Dermis microvascular lymphatic vessel endothelial cell (primary cell): ENCODE data around the gene GSE1. TPM values are rescaled to one million over a fixed set of nuclear protein-coding genes. Genes with fewer than 3 reads are reported as not detected.
A peak's percentile ranks its signal among the peaks of the same experiment; 100 is the strongest.

ENCODE experiments used
- DNase-seq, 2 donors: peaks; one replicate each; pipeline versions ENCODE4 v3.0.0 to v3.0.0-alpha.2; 2010; ENCODE audit warnings: low read depth in 2 of 2
- total RNA-seq: library from RNA; depleted of rRNA; stranded (reverse); fragments of >200 nt; gene quantifications from 2 replicates; pipeline ENCODE4 v1.2.1, GENCODE V29; 2014

Gene GSE1
- total RNA-seq, 1 donor from 2014 or later = 9.0 TPM

- no peak for DNase-seq
These were observed 18.8 kb downstream of the GSE1 start for GRCh38 chr16:85631802-85632393.

- DNase-seq = no peak
These were observed 19.8 kb downstream of the GSE1 start for GRCh38 chr16:85632709-85633437.

GRCh38 chr16:85633438-85633743, 20.3 kb downstream of the GSE1 start:
- no peak for DNase-seq

GRCh38 chr16:85633888-85634287, 20.8 kb downstream of the GSE1 start:
- no peak for DNase-seq

GRCh38 chr16:85634747-85635544, 21.8 kb downstream of the GSE1 start:
- no peak for DNase-seq

- DNase-seq = no peak
These were observed 22.5 kb downstream of the GSE1 start for GRCh38 chr16:85635545-85636140.

GRCh38 chr16:85636234-85636812, 23.2 kb downstream of the GSE1 start:
- no peak for DNase-seq

- DNase-seq = no peak
These were observed 24.1 kb downstream of the GSE1 start for GRCh38 chr16:85637061-85637807.

- DNase-seq = no peak
These were observed 24.9 kb downstream of the GSE1 start for GRCh38 chr16:85637808-85638647.

GRCh38 chr16:85638695-85639409, 25.7 kb downstream of the GSE1 start:
- no peak for DNase-seq

- DNase-seq = no peak
These were observed 26.6 kb downstream of the GSE1 start for GRCh38 chr16:85639529-85640253.

- DNase-seq = no peak
These were observed 27.1 kb downstream of the GSE1 start for GRCh38 chr16:85640254-85640558.

GRCh38 chr16:85640585-85640984, 27.5 kb downstream of the GSE1 start:
- no peak for DNase-seq

GRCh38 chr16:85641305-85641704, 28.2 kb downstream of the GSE1 start:
- no peak for DNase-seq

- DNase-seq = peak in 1 of 2 donors; percentile 15
These were observed 28.7 kb downstream of the GSE1 start for GRCh38 chr16:85641776-85642176.

GRCh38 chr16:85642762-85643358, 29.7 kb downstream of the GSE1 start:
- no peak for DNase-seq

- DNase-seq = no peak
These were observed 30.5 kb downstream of the GSE1 start for GRCh38 chr16:85643631-85644030.

- no peak for DNase-seq
These were observed 31.1 kb downstream of the GSE1 start for GRCh38 chr16:85644093-85644712.
